ENCODE results near the gene PRRC2C. TPM values are rescaled to one million over a fixed set of nuclear protein-coding genes. Genes with fewer than 3 reads are reported as not detected.

The PRRC2C gene
- total RNA-seq, 1 experiment from 2014 or later: 222 TPM

- H3K9me3 ChIP-seq (ENCODE audit: low read depth, low read length, poor library complexity, severe bottlenecking): no peaks in the 10 kb centered on the region
- no peak overlapping the region for H3K4me3 ChIP-seq (ENCODE audit: low read depth, low read length, poor library complexity, severe bottlenecking)
- CTCF ChIA-PET: no interaction called here
- intact Hi-C loops (cut with micrococcal nuclease; ENCODE audit: unreplicated experiment): no loop called here
- no peaks in the 10 kb centered on the region for H3K36me3 ChIP-seq (ENCODE audit: insufficient read depth, low read length, poor library complexity, severe bottlenecking)
- no peak for DNase-seq (ENCODE audit: low spot score)
- H3K27ac ChIP-seq (ENCODE audit: low read depth, low read length, poor library complexity, severe bottlenecking): no peak overlapping the region
- TF ChIP-seq EZH2 (IDR thresholded peaks at IDR 0.05; ENCODE audit: borderline replicate concordance, low read depth, low read length, poor library complexity, severe bottlenecking) (no peak), CTCF (conservative IDR thresholded peaks at IDR 0.05; ENCODE audit: low read depth, low read length) (no peak)
- no peaks in the 10 kb centered on the region for H3K27me3 ChIP-seq (replicated peaks; ENCODE audit: insufficient read depth, low read depth, low read length, poor library complexity)
- H3K4me1 ChIP-seq (ENCODE audit: insufficient read depth, low read length, poor library complexity, severe bottlenecking): no peaks in the 10 kb centered on the region
- POLR2A ChIA-PET (ENCODE audit: low non-redundant PET): no interaction called here
- no TSS peak for BruUV-seq (replicated peaks)
Observed at GRCh38 chr1:171606402-171606941, 121.1 kb downstream of the PRRC2C start.

GRCh38 chr1:171610385-171610784, 125.1 kb downstream of the PRRC2C start:
- ChIA-PET POLR2A (ENCODE audit: low non-redundant PET) (no interaction called here), CTCF (no interaction called here)
- no peaks in the 10 kb centered on the region for H3K36me3 ChIP-seq (ENCODE audit: insufficient read depth, low read length, poor library complexity, severe bottlenecking)
- H3K4me1 ChIP-seq (ENCODE audit: insufficient read depth, low read length, poor library complexity, severe bottlenecking): no peaks in the 10 kb centered on the region
- H3K9me3 ChIP-seq (ENCODE audit: low read depth, low read length, poor library complexity, severe bottlenecking): no peaks in the 10 kb centered on the region
- no peak for DNase-seq (ENCODE audit: low spot score)
- no TSS peak for BruUV-seq (replicated peaks)
- intact Hi-C loops (cut with micrococcal nuclease; ENCODE audit: unreplicated experiment): no loop called here
- H3K4me3 ChIP-seq (ENCODE audit: low read depth, low read length, poor library complexity, severe bottlenecking): no peak overlapping the region
- no peak overlapping the region for H3K27ac ChIP-seq (ENCODE audit: low read depth, low read length, poor library complexity, severe bottlenecking)
- no peak for TF ChIP-seq EZH2 (IDR thresholded peaks at IDR 0.05; ENCODE audit: borderline replicate concordance, low read depth, low read length, poor library complexity, severe bottlenecking)
- TF ChIP-seq CTCF (conservative IDR thresholded peaks at IDR 0.05; ENCODE audit: low read depth, low read length): no peak
- H3K27me3 ChIP-seq (replicated peaks; ENCODE audit: insufficient read depth, low read depth, low read length, poor library complexity): no peaks in the 10 kb centered on the region

GRCh38 chr1:171611306-171611705, 126.0 kb downstream of the PRRC2C start:
- no TSS peak for BruUV-seq (replicated peaks)
- TF ChIP-seq EZH2 (IDR thresholded peaks at IDR 0.05; ENCODE audit: borderline replicate concordance, low read depth, low read length, poor library complexity, severe bottlenecking): no peak
- no peak for TF ChIP-seq CTCF (conservative IDR thresholded peaks at IDR 0.05; ENCODE audit: low read depth, low read length)
- no peaks in the 10 kb centered on the region for H3K27me3 ChIP-seq (replicated peaks; ENCODE audit: insufficient read depth, low read depth, low read length, poor library complexity)
- no peaks in the 10 kb centered on the region for H3K4me1 ChIP-seq (ENCODE audit: insufficient read depth, low read length, poor library complexity, severe bottlenecking)
- intact Hi-C loops (cut with micrococcal nuclease; ENCODE audit: unreplicated experiment): no loop called here
- no peak for DNase-seq (ENCODE audit: low spot score)
- no peaks in the 10 kb centered on the region for H3K9me3 ChIP-seq (ENCODE audit: low read depth, low read length, poor library complexity, severe bottlenecking)
- H3K27ac ChIP-seq (ENCODE audit: low read depth, low read length, poor library complexity, severe bottlenecking): no peak overlapping the region
- H3K36me3 ChIP-seq (ENCODE audit: insufficient read depth, low read length, poor library complexity, severe bottlenecking): no peaks in the 10 kb centered on the region
- H3K4me3 ChIP-seq (ENCODE audit: low read depth, low read length, poor library complexity, severe bottlenecking): no peak overlapping the region
- CTCF ChIA-PET: no interaction called here
- POLR2A ChIA-PET (ENCODE audit: low non-redundant PET): interaction anchor here (0.8 kb wide), 1 partner anchor 1018 kb away, joined by 3 read pairs; no protein-coding TSS in a partner anchor

Data from A673 (cell line).